AG10803 (cell line): Measurements from ENCODE around the gene DMD.

Experiments used
- DNase-seq: peaks from one replicate; pipeline ENCODE4 v3.0.0; 2010; ENCODE audit warnings: low read depth
- H3K4me3 ChIP-seq: 2 replicates; pipeline ENCODE4 v1.5.1; 2011; ENCODE audit warnings: mild to moderate bottlenecking, low read length, control low read depth
- CTCF ChIP-seq: conservative IDR thresholded peaks from 2 replicates; pipeline ENCODE4 v1.5.1; 2011; ENCODE audit warnings: mild to moderate bottlenecking, low read length, control low read depth, inconsistent platforms

The DMD gene

GRCh38 chrX:31449081-31449480, 1762.3 kb downstream of the DMD start:
- DNase-seq = no peak
- TF ChIP-seq CTCF = no peak
- no peak overlapping the region for H3K4me3 ChIP-seq

- no peak for DNase-seq
- H3K4me3 ChIP-seq = no peak overlapping the region
- no peak for TF ChIP-seq CTCF
Measured at GRCh38 chrX:31445542-31445941, 1765.8 kb downstream of the DMD start.

- no peak for TF ChIP-seq CTCF
- no peak for DNase-seq
- H3K4me3 ChIP-seq = no peak overlapping the region
Measured at GRCh38 chrX:31443654-31444053, 1767.7 kb downstream of the DMD start.

GRCh38 chrX:31440546-31440945, 1770.8 kb downstream of the DMD start:
- no peak for TF ChIP-seq CTCF
- DNase-seq = peak; percentile 8

GRCh38 chrX:31436424-31436823, 1774.9 kb downstream of the DMD start:
- TF ChIP-seq CTCF = no peak
- DNase-seq = no peak
- no peak overlapping the region for H3K4me3 ChIP-seq

More at GRCh38 chrX:31440546-31440945, 1770.8 kb downstream of the DMD start:
- H3K4me3 ChIP-seq = no peak overlapping the region

- TF ChIP-seq CTCF = no peak
- no peak overlapping the region for H3K4me3 ChIP-seq
- peak; percentile 45 for DNase-seq
Measured at GRCh38 chrX:31435592-31435991, 1775.8 kb downstream of the DMD start.

- no peak overlapping the region for H3K4me3 ChIP-seq
- TF ChIP-seq CTCF = no peak
- DNase-seq = no peak
Measured at GRCh38 chrX:31433856-31434255, 1777.5 kb downstream of the DMD start.
